Brain microvascular endothelial cell (primary cell): ENCODE results near the gene TMEM184A.

Experiments
- DNase-seq: peaks from one replicate; pipeline ENCODE4 v3.0.0-alpha.2; 2020
- H3K27ac ChIP-seq: fragments of 250-450 bp; sonication (Bioruptor Pico); 2 replicates; pipeline ENCODE4 v1.5.1; 2020; ENCODE audit warnings: mild to moderate bottlenecking, moderate library complexity
- H3K27me3 ChIP-seq: fragments of 250-450 bp; sonication (Bioruptor Pico); replicated peaks from 2 replicates; pipeline ENCODE4 v1.5.1; 2020; ENCODE audit warnings: mild to moderate bottlenecking
- H3K36me3 ChIP-seq: fragments of 250-450 bp; sonication (Bioruptor Pico); replicated peaks from 2 replicates; pipeline ENCODE4 v1.5.1; 2020; ENCODE audit warnings: mild to moderate bottlenecking
- H3K4me3 ChIP-seq: 2 replicates; pipeline ENCODE4 v1.5.1; 2011; ENCODE audit warnings: low read depth, mild to moderate bottlenecking, control low read depth, low read length, moderate library complexity
- in situ Hi-C: cut with HindIII; loops from 2 replicates; pipeline ENCODE4 v1.10.0; 2017; ENCODE audit warnings: low sequenced_read_pairs, low pct_ligation_motif_present
- TF ChIP-seq, protein P1 (sequence below): IDR thresholded peaks from 2 replicates; pipeline ENCODE4 v1.5.1; 2011; ENCODE audit warnings: low read depth, mild to moderate bottlenecking, moderate library complexity, low read length, control low read depth, inconsistent platforms; ENCODE audit errors: missing control alignments

TMEM184A gene

DNA sequence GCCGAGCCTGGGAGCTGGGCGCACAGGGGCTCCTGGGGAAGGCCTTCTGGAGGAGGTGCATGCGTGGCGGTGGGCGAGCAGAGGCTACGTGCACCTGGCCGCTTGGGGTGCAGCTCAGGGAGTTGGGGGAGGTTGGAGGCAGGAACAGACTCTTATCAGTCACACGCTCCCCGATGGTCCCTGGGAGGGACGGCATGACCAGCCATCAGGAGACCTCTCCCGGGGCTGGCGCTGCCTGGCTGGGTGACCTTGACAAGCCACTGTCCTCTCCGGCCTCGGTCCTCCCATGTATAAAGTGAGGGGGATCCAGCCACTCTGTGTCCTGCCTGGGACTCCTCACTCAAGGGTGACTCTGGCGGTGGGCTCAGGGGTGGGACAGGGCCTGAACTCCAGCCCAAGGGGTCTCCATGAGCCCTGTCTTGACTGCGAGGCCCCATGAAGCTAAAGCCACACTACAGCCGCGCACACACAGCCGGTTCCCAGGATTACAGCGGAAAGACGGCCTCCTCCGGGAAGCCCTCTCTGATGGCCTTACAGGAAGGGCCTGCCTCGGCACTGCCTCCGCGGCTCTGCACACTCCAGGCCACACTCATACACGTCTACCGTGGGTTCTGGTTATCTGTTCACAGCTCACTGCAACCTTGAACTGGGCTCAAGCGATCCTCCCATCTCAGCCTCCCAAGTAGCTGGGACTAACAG lies 2.3 kb downstream of the TMEM184A start:
- Histone ChIP-seq H3K36me3 (no peaks in the 10 kb centered on the region), H3K27ac (no peak overlapping the region), H3K27me3 (no peaks in the 10 kb centered on the region), H3K4me3 (no peak overlapping the region)
- in situ Hi-C loops: no loop called here
- DNase-seq: no peak
- TF ChIP-seq, protein P1, sequence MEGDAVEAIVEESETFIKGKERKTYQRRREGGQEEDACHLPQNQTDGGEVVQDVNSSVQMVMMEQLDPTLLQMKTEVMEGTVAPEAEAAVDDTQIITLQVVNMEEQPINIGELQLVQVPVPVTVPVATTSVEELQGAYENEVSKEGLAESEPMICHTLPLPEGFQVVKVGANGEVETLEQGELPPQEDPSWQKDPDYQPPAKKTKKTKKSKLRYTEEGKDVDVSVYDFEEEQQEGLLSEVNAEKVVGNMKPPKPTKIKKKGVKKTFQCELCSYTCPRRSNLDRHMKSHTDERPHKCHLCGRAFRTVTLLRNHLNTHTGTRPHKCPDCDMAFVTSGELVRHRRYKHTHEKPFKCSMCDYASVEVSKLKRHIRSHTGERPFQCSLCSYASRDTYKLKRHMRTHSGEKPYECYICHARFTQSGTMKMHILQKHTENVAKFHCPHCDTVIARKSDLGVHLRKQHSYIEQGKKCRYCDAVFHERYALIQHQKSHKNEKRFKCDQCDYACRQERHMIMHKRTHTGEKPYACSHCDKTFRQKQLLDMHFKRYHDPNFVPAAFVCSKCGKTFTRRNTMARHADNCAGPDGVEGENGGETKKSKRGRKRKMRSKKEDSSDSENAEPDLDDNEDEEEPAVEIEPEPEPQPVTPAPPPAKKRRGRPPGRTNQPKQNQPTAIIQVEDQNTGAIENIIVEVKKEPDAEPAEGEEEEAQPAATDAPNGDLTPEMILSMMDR: no peak

DNA sequence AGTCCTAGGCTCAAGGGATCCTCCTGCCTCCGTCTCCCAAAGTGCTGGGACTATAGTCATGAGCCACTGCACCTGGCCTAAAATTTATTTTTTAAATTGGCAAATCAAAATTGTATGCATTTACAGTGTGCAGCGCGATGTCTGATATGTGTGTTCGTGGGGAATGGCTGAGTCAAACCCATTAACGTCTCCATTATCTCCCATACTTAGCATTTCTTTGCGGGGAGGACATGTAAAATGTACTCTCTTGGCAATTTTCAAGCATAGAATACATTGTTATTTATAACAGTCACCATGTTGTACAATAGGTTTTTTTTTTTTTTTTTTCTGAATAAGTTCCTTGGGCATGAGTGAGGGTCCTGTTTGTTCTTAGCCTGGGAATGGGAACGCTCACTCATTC lies 3.8 kb downstream of the TMEM184A start:
- TF ChIP-seq, protein P1: no peak
- Histone ChIP-seq H3K27ac (no peak overlapping the region), H3K36me3 (no peaks in the 10 kb centered on the region), H3K27me3 (no peaks in the 10 kb centered on the region), H3K4me3 (no peak overlapping the region)
- DNase-seq: no peak
- in situ Hi-C loops: no loop called here

DNA sequence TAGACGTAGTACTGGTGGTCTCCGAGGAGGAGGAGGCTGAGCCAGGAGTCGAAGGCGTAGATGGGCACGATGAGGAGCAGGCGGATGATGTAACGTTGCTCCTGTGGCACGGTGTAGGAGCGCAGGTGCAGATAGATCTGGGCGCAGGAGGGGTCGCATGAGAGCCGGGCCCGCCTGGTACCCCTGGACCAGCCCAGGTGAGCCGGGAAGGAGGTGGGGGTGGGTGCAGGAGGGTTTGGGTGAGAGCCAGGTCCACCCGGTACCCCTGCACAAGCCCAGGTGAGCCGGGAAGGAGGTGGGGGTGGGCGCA lies 5.2 kb downstream of the TMEM184A start:
- DNase-seq: no peak
- Histone ChIP-seq H3K27me3 (no peaks in the 10 kb centered on the region), H3K36me3 (no peaks in the 10 kb centered on the region), H3K27ac (no peak overlapping the region), H3K4me3 (no peak overlapping the region)
- TF ChIP-seq, protein P1: no peak
- in situ Hi-C loops: no loop called here

DNA sequence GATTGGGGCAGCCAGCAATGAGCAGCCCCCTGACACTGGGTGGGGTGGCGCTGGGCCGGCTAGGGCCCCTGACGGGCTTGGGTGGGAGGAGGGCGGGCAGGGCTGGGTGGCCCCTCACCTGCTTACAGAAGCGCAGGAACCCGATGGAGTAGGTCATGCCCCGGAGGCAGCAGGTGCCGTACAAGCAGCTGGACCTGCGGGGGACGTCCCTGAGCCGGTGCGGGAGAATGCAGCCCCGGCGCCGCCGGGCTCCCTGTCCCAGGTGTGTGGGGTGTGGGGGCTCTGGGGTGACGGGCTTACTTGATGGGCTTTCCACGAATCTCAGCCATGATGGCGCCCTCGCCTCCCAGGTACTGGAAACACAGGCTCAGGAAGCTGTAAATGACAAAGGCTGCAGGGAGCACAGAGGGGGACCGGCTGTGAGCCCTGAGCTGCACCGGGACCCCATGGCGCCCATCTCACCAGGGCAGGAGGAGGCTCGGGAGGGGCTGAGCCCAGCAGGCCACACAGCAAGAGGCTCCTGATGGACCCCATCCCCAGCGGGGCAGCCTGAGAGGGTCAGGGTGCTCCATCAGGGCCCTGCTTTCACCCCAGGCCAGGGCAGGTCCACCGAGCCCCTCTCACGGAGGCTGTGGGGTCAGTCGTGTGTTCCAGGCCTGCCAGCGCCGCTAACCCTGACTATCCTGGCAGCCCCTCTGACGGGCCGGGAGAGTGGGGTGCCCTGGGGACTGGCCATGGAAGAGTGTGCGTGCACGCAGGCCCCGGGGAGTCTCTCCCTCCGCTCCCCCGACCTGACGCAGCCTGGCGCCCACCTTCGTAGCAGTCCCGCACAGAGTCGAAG lies 5.8 kb downstream of the TMEM184A start:
- no peak overlapping the region for H3K4me3 ChIP-seq
- DNase-seq: no peak
- TF ChIP-seq, protein P1: no peak
- in situ Hi-C loops: no loop called here
- H3K36me3 ChIP-seq: no peaks in the 10 kb centered on the region
- H3K27me3 ChIP-seq: no peaks in the 10 kb centered on the region
- no peak overlapping the region for H3K27ac ChIP-seq

DNA sequence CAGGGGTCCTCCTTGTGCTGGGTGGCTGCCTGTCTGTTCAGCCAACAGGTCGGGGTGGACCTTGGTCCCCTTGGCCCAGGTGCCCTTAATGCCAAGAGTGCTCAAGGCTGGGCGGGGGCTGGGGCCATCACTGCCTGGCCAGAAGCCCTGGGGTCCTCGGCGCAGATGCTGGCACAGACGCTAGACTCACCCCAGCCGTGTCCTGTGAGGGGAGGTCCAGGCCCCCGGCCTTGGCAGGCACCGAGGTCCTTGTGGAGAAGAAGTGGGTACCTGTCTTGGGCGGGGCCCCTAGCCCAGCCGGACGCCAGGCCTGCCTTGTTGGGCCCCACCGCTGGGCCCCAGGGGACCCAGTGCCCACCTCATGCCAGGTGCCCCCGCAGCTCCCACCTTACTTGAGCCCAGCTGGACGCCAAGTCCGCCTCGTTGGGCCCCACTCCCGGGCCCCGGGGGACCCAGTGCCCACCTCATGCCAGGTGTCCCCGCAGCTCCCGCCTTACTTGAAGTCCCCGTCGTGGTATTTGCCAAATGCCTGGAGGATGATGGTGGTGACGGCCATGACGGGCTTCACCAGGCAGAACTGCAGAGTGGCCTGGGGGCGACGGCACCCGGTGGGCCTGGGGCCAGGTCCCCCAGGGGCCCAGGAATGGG lies 6.5 kb downstream of the TMEM184A start:
- no peaks in the 10 kb centered on the region for H3K36me3 ChIP-seq
- H3K27ac ChIP-seq: no peak overlapping the region
- DNase-seq: no peak
- no peak overlapping the region for H3K4me3 ChIP-seq
- no peaks in the 10 kb centered on the region for H3K27me3 ChIP-seq
- TF ChIP-seq, protein P1: no peak
- in situ Hi-C loops: no loop called here
